ENCODE data around the gene PTP4A2. TPM values are rescaled to one million over a fixed set of nuclear protein-coding genes. Genes with fewer than 3 reads are reported as not detected.

PTP4A2 gene
- total and polyA plus RNA-seq, 2 of the 13 experiments (the other 11 are each of a cell fraction or from before 2014, with no cell fraction given): 173 to 225 TPM

GRCh38 chr1:31937300-31938183 is 626 bp downstream of the PTP4A2 start (continued):
- TF ChIP-seq ZNF383 (CRISPR knock-in tag; IDR thresholded peaks at IDR 0.05; ENCODE audit: borderline replicate concordance) (no peak), SAFB2 (CRISPR knock-in tag; IDR thresholded peaks at IDR 0.05; ENCODE audit: borderline replicate concordance, low read depth) (no peak), ZFP37 (CRISPR knock-in tag; IDR thresholded peaks at IDR 0.05; ENCODE audit: borderline replicate concordance) (no peak), SIN3A (IDR thresholded peaks at IDR 0.05; ENCODE audit: borderline replicate concordance, low read depth, low read length) (peak; percentile 53; the same call in 1 of the 2 replicates), HNF4G (IDR thresholded peaks at IDR 0.05; ENCODE audit: borderline replicate concordance, low read depth, low read length) (no peak), HNF4G (CRISPR knock-in tag; IDR thresholded peaks at IDR 0.05; ENCODE audit: borderline replicate concordance, low read depth) (no peak), ZNF17 (CRISPR knock-in tag; IDR thresholded peaks at IDR 0.05) (no peak), ZNF512B (CRISPR knock-in tag; IDR thresholded peaks at IDR 0.05; ENCODE audit: borderline replicate concordance) (no peak), TBX2 (CRISPR knock-in tag; IDR thresholded peaks at IDR 0.05; ENCODE audit: borderline replicate concordance) (0 out of 2 replicates have a peak, but pooled peaks have one; percentile 28), NR2C2 (CRISPR knock-in tag; IDR thresholded peaks at IDR 0.05; ENCODE audit: borderline replicate concordance) (no peak), ASH2L (IDR thresholded peaks at IDR 0.05; ENCODE audit: insufficient read length, low read depth, low read length) (peak; percentile 59), ZBTB39 (CRISPR knock-in tag; IDR thresholded peaks at IDR 0.05) (no peak), GFI1 (CRISPR knock-in tag; IDR thresholded peaks at IDR 0.05; ENCODE audit: borderline replicate concordance) (no peak), CREBL2 (CRISPR knock-in tag; IDR thresholded peaks at IDR 0.05; ENCODE audit: borderline replicate concordance) (0 out of 2 replicates have a peak, but pooled peaks have one; percentile 57), MEIS2 (CRISPR knock-in tag; IDR thresholded peaks at IDR 0.05) (peak; percentile 12; the same call in 1 of the 2 replicates), ZBTB14 (CRISPR knock-in tag; IDR thresholded peaks at IDR 0.05) (0 out of 2 replicates have a peak, but pooled peaks have one; percentile 8), MTF1 (CRISPR knock-in tag; IDR thresholded peaks at IDR 0.05) (no peak), ZNF598 (CRISPR knock-in tag; IDR thresholded peaks at IDR 0.05; ENCODE audit: borderline replicate concordance) (no peak), PHF5A (CRISPR knock-in tag; IDR thresholded peaks at IDR 0.05; ENCODE audit: low read depth, unreplicated experiment) (no peak), ZNF138 (CRISPR knock-in tag; IDR thresholded peaks at IDR 0.05; ENCODE audit: low read depth) (no peak), TP53 (CRISPR knock-in tag; conservative IDR thresholded peaks at IDR 0.05) (no peak), ZNF230 (CRISPR knock-in tag; IDR thresholded peaks at IDR 0.05) (0 out of 2 replicates have a peak, but pooled peaks have one; percentile 48)

All from HepG2 (cell line).